CD4-positive, alpha-beta T cell (primary cell): Measurements from ENCODE around the gene KRT1. TPM values are rescaled to one million over a fixed set of nuclear protein-coding genes. Genes with fewer than 3 reads are reported as not detected.

Experiments used
- ATAC-seq: fragments of 200-7000 bp; cut with Tn5 transposase; one replicate; pipeline ENCODE4 v1.10.0; 2022; ENCODE audit warnings: mild to moderate bottlenecking; ENCODE audit not compliant: poor library complexity
- CTCF ChIA-PET: fragments of 350-600 bp; sonication (Branson Sonifier 250); formaldehyde crosslinking; loops from one replicate; lab custom pipeline; 2021; ENCODE audit warnings: antibody characterized with exemption, inconsistent platforms; lab: Charles Lee
- POLR2A ChIA-PET: fragments of 350-600 bp; sonication (Branson Sonifier 250); formaldehyde crosslinking; loops from one replicate; lab custom pipeline; 2021; ENCODE audit warnings: antibody characterized with exemption, inconsistent platforms; lab: Charles Lee
- DNase-seq, 14 experiments: peaks; one replicate each; pipeline ENCODE4 v3.0.0-alpha.2; 2013 to 2020; ENCODE audit warnings: mixed read lengths in 2 of 14
- H3K27ac ChIP-seq, 2 donors: one replicate each; pipeline versions ENCODE4 v1.5.1 to v1.7.0; 2013; ENCODE audit warnings: low read length in 2 of 2, low read depth in 1 of 2, mild to moderate bottlenecking in 1 of 2
- H3K27me3 ChIP-seq, 2 experiments: 1 replicate in 1 of 2; 2 replicates in 1 of 2; pipeline versions ENCODE4 v1.6.1 to v1.7.0; 2013; ENCODE audit warnings: low read length in 2 of 2, control low read depth in 1 of 2, mild to moderate bottlenecking in 1 of 2, moderate library complexity in 1 of 2; ENCODE audit not compliant: insufficient read depth in 2 of 2, control insufficient read depth in 1 of 2
- H3K36me3 ChIP-seq: one replicate; pipeline ENCODE4 v1.6.1; 2013; ENCODE audit warnings: low read length, control low read depth; ENCODE audit not compliant: insufficient read depth
- H3K4me1 ChIP-seq: one replicate; pipeline ENCODE4 v1.6.1; 2013; ENCODE audit warnings: low read length, control low read depth; ENCODE audit not compliant: insufficient read depth
- H3K4me3 ChIP-seq: one replicate; pipeline ENCODE4 v1.5.1; 2013; ENCODE audit warnings: mild to moderate bottlenecking, low read length, moderate library complexity
- H3K9me3 ChIP-seq, 2 experiments: 1 replicate in 1 of 2; 2 replicates in 1 of 2; pipeline versions ENCODE4 v1.6.1 to v1.7.0; 2013; ENCODE audit warnings: low read length in 2 of 2, mild to moderate bottlenecking in 2 of 2, control low read depth in 1 of 2, moderate library complexity in 1 of 2; ENCODE audit not compliant: control insufficient read depth in 1 of 2, insufficient read depth in 1 of 2
- H3K27ac Mint-ChIP-seq: one replicate; pipeline ENCODE4 v1.8.0; 2020; ENCODE audit warnings: mixed read lengths
- H3K27me3 Mint-ChIP-seq: one replicate; pipeline ENCODE4 v1.8.0; 2021; ENCODE audit warnings: mixed read lengths
- H3K36me3 Mint-ChIP-seq: one replicate; pipeline ENCODE4 v1.8.0; 2021; ENCODE audit warnings: low read depth, mixed read lengths
- H3K4me1 Mint-ChIP-seq: one replicate; pipeline ENCODE4 v1.8.0; 2021; ENCODE audit warnings: low read depth, mixed read lengths
- H3K4me3 Mint-ChIP-seq: one replicate; pipeline ENCODE4 v1.8.0; 2020; ENCODE audit warnings: mild to moderate bottlenecking, mixed read lengths
- H3K9me3 Mint-ChIP-seq: one replicate; pipeline ENCODE4 v1.8.0; 2020; ENCODE audit warnings: mixed read lengths
- CTCF ChIP-seq: fragments of 200-600 bp; IDR thresholded peaks from one replicate; pipeline ENCODE4 v1.8.0; 2022; ENCODE audit warnings: antibody characterized with exemption, mild to moderate bottlenecking
- intact Hi-C, 2 experiments: fragments of 100-400 bp; cut with DNase I in 1 of 2; cut with micrococcal nuclease in 1 of 2; formaldehyde crosslinking; loops; one replicate each; pipeline versions ENCODE4 v1.15.1 to v1.9.0; 2023 to 2025; cut with DNase I, micrococcal nuclease
- total RNA-seq, 174 experiments: library from RNA in 2 of 174; stranded (reverse) in 2 of 174; gene quantifications; one replicate each; pipeline ENCODE4 v1.2.3 and lab custom pipeline; 2021 to 2026

Gene KRT1
- total RNA-seq, 2 experiments from 2014 or later, result 3.9 to 4.0 TPM

GRCh38 chr12:52643233-52644077 is 36.8 kb downstream of the KRT1 start:
- no peak for TF ChIP-seq CTCF
- peaks cover 65% of the 10 kb centered on the region for H3K4me1 ChIP-seq
- Mint-ChIP-seq H3K4me3 (peak overlapping the region; percentile 44), H3K36me3 (peaks cover 5% of the 10 kb centered on the region), H3K27me3 (no peaks in the 10 kb centered on the region), H3K4me1 (peaks cover 74% of the 10 kb centered on the region), H3K9me3 (peaks cover 2% of the 10 kb centered on the region), H3K27ac (peak overlapping the region; percentile 99)
- H3K36me3 ChIP-seq, result no peaks in the 10 kb centered on the region
- H3K9me3 ChIP-seq, result peaks cover 0 to 9% of the 10 kb centered on the region in 2 experiments
- CTCF ChIA-PET, result no interaction called here
- ATAC-seq, result no peak
- POLR2A ChIA-PET, result interaction anchor here (0.8 to 5.8 kb wide), 6 partner anchors 9 to 38 kb away, joined by 3 to 50 read pairs (median 8); no protein-coding TSS in a partner anchor
- peak overlapping the region; percentile 55 to 69 for H3K27ac ChIP-seq
- intact Hi-C loops, result loop anchor here (2.0 kb wide), 4 partner anchors 33 to 65 kb away; partner anchors contain the start of gene KRT1 (in 1 of the 2)
- DNase-seq, result no peak
- H3K4me3 ChIP-seq, result no peak overlapping the region
- no peaks in the 10 kb centered on the region for H3K27me3 ChIP-seq

DNA sequence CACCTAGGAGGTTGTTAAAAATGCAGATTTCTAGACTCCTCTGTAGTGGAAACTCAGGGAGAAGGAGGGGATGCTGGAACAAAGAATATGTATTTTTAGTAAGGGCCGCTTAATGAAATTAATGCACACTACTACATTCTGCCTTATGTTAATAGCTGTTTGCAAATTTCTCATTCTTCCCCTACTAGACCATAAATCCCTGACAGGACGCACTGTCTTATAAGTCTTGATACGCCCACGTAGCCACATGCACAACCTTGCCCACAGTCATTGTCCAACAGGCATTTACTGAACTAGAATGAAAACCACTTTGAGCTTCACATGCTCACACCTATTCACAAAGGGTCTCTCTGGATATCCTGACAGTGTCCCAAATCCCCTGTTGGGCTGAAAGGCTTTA is 38.7 kb downstream of the KRT1 start:
- H3K4me1 Mint-ChIP-seq, result peaks cover 60% of the 10 kb centered on the region
- H3K4me3 Mint-ChIP-seq, result no peak overlapping the region
- no peaks in the 10 kb centered on the region for H3K27me3 ChIP-seq
- no peak overlapping the region for H3K4me3 ChIP-seq
- ChIA-PET CTCF (no interaction called here), POLR2A (interaction anchor here (2.7 to 5.8 kb wide), 2 partner anchors 8 to 31 kb away, joined by 12 to 50 read pairs; no protein-coding TSS in a partner anchor)
- intact Hi-C loops, result no loop called here
- TF ChIP-seq CTCF, result no peak
- peaks cover 45% of the 10 kb centered on the region for H3K4me1 ChIP-seq
- no peak for ATAC-seq
- H3K27ac ChIP-seq, result no peak overlapping the region
- H3K27ac Mint-ChIP-seq, result peak overlapping the region; percentile 99
- peak in 1 of 14 experiments; percentile 13 for DNase-seq
- peaks cover 0 to 9% of the 10 kb centered on the region in 2 experiments for H3K9me3 ChIP-seq
- peaks cover 2% of the 10 kb centered on the region for H3K9me3 Mint-ChIP-seq
- H3K36me3 Mint-ChIP-seq, result peaks cover 5% of the 10 kb centered on the region
- no peaks in the 10 kb centered on the region for H3K36me3 ChIP-seq
- no peaks in the 10 kb centered on the region for H3K27me3 Mint-ChIP-seq

GRCh38 chr12:52637299-52637698 is 42.9 kb downstream of the KRT1 start:
- DNase-seq (no peak), ATAC-seq (no peak)
- Mint-ChIP-seq H3K9me3 (no peaks in the 10 kb centered on the region), H3K4me1 (peaks cover 53% of the 10 kb centered on the region), H3K36me3 (no peaks in the 10 kb centered on the region), H3K4me3 (no peak overlapping the region), H3K27ac (peak overlapping the region; percentile 12), H3K27me3 (no peaks in the 10 kb centered on the region)
- ChIA-PET POLR2A (no interaction called here), CTCF (no interaction called here)
- Histone ChIP-seq H3K36me3 (no peaks in the 10 kb centered on the region), H3K9me3 (no peaks in the 10 kb centered on the region), H3K4me1 (peaks cover 32% of the 10 kb centered on the region), H3K27me3 (no peaks in the 10 kb centered on the region), H3K27ac (no peak overlapping the region), H3K4me3 (no peak overlapping the region)
- no peak for TF ChIP-seq CTCF
- intact Hi-C loops, result no loop called here
